ENCODE results near the gene OSGIN1.

Gene OSGIN1

DNA sequence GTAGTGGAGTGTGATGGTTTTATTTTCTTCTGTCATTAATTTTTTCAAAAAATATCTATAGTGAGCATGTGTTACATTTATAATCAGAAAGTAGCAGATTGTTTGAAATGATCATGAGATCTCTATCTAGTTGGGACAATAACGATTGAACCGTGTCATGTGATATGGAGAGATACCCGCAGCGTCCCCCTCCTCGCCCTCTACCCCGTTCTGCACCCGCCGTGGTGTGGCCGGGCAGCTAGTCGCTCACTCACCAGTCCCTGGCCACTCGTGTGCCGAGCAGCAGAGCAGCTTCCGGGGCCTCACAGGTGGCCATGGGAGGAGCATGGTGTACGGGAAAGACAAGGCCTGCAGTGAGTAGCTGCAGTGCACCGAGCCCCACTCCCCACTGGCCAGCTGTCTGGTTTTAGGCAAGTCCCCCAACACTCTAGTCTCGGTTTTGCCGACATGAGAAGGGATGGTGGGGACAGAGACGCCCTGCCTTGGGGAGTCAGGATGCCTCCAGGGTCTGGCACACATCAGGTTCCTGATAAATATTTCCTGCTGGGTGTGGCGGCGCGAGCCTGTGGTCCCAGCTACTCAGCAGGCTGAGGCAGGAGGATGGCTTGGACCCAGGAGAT lies 38.8 kb upstream of the OSGIN1 start:
- Histone ChIP-seq H3K9me3 (ENCODE audit: control insufficient read depth, low read length) (no peaks in the 10 kb centered on the region), H3K4me1 (ENCODE audit: control insufficient read depth, insufficient read depth, low read length, poor library complexity, severe bottlenecking) (no peaks in the 10 kb centered on the region), H3K27ac (ENCODE audit: low read depth, low read length, severe bottlenecking) (no peak overlapping the region), H3K4me3 (ENCODE audit: extremely low read depth, insufficient read depth, low read length, poor library complexity, severe bottlenecking) (no peak overlapping the region), H3K36me3 (ENCODE audit: control insufficient read depth, insufficient read depth, low read length) (peaks cover 41% of the 10 kb centered on the region)
- WGBS, 2 experiments (ENCODE audit: insufficient coverage in 2 of 2), result 95 to 96% methylated on average over 18 to 21 of the region's 21 CpGs

DNA sequence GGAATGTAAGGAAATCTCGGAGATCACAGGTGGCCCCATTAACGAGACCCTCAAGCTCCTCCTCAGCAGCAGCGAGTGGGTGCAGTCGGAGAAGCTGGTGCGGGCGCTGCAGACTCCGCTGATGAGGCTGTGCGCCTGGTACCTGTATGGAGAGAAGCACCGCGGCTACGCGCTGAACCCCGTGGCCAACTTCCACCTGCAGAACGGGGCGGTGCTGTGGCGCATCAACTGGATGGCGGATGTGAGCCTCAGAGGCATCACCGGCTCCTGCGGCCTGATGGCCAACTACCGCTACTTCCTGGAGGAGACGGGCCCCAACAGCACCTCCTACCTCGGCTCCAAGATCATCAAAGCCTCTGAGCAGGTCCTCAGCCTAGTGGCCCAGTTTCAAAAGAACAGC lies 38.0 kb upstream of the OSGIN1 start:
- 96 to 97% methylated on average over 22 of the region's 22 CpGs for WGBS, 2 experiments (ENCODE audit: insufficient coverage in 2 of 2)
- no peaks in the 10 kb centered on the region for H3K9me3 ChIP-seq (ENCODE audit: control insufficient read depth, low read length)
- peaks cover 42% of the 10 kb centered on the region for H3K36me3 ChIP-seq (ENCODE audit: control insufficient read depth, insufficient read depth, low read length)
- no peaks in the 10 kb centered on the region for H3K4me1 ChIP-seq (ENCODE audit: control insufficient read depth, insufficient read depth, low read length, poor library complexity, severe bottlenecking)
- no peak overlapping the region for H3K4me3 ChIP-seq (ENCODE audit: extremely low read depth, insufficient read depth, low read length, poor library complexity, severe bottlenecking)
- no peak overlapping the region for H3K27ac ChIP-seq (ENCODE audit: low read depth, low read length, severe bottlenecking)

DNA sequence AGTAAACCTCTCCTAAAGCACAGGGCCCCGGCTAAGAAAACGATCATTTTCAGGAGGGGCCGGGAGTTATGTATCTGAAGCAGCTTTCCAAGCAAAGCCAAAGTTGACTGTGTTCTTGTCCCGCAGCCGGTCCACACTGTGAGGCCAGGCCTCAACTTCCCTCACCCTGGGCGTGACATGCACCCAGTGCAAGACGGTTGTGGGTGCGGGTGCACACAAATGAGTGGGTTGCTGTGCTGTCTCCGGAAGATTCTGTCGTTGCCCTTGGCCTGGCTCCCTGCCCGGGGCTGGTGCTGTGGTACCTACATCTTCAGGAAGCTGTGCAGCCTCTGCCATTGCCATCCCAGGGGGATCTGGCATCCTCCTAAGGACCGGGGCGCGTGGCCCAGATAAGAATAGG lies 37.5 kb upstream of the OSGIN1 start:
- H3K9me3 ChIP-seq (ENCODE audit: control insufficient read depth, low read length), result no peaks in the 10 kb centered on the region
- 97 to 98% methylated on average over 13 to 14 of the region's 14 CpGs for WGBS, 2 experiments (ENCODE audit: insufficient coverage in 2 of 2)
- no peak overlapping the region for H3K4me3 ChIP-seq (ENCODE audit: extremely low read depth, insufficient read depth, low read length, poor library complexity, severe bottlenecking)
- no peaks in the 10 kb centered on the region for H3K4me1 ChIP-seq (ENCODE audit: control insufficient read depth, insufficient read depth, low read length, poor library complexity, severe bottlenecking)
- no peak overlapping the region for H3K27ac ChIP-seq (ENCODE audit: low read depth, low read length, severe bottlenecking)
- H3K36me3 ChIP-seq (ENCODE audit: control insufficient read depth, insufficient read depth, low read length), result peaks cover 42% of the 10 kb centered on the region

DNA sequence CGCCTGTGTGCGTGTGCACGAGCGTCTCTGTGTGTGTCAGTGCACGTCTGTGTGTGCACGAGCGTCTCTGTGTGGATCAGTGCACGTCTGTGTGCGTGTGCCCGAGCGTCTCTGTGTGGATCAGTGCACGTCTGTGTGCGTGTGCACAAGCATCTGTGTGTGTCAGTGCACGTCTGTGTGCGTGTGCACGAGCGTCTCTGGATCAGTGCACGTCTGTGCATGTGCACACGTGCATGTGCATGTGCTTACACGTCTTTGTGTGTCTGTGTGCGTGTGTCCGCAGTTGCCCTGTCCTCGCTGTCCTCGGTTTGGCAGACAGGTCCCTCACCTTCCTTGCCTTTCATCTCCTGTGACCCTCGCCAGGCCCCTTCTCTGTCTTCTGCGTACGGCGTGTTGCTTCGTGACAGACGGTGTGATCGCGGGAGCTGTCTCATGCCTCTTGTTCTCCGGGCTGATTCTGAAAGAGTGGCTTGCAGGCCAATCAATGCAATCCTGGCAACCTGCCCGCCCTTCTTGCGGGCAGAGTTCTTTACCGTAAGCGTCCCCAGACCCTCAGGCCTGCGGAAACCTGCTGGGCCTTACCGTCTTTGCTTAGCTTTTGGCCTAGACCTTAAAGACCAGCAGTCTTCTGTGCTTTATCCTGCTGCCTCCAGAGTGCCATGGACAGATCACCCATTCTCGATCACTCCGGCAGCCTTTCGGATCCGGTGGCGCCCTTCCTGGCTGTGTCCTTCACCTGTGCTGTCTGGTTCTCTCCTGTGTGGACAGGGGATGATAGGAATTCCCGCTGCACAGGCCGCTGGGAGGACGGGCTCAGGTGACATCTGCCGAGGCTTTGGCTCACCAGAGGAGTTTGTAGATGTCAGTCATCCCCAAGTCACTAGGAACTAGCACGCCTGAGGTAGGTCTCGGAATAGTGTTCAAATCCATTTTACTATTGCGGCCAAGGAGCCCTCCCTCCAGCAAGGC lies 35.6 kb upstream of the OSGIN1 start:
- H3K4me3 ChIP-seq (ENCODE audit: extremely low read depth, insufficient read depth, low read length, poor library complexity, severe bottlenecking), result no peak overlapping the region
- H3K4me1 ChIP-seq (ENCODE audit: control insufficient read depth, insufficient read depth, low read length, poor library complexity, severe bottlenecking), result no peaks in the 10 kb centered on the region
- H3K36me3 ChIP-seq (ENCODE audit: control insufficient read depth, insufficient read depth, low read length), result peaks cover 36% of the 10 kb centered on the region
- no peak overlapping the region for H3K27ac ChIP-seq (ENCODE audit: low read depth, low read length, severe bottlenecking)
- 93 to 97% methylated on average over 51 of the region's 51 CpGs for WGBS, 2 experiments (ENCODE audit: insufficient coverage in 2 of 2)
- no peaks in the 10 kb centered on the region for H3K9me3 ChIP-seq (ENCODE audit: control insufficient read depth, low read length)

DNA sequence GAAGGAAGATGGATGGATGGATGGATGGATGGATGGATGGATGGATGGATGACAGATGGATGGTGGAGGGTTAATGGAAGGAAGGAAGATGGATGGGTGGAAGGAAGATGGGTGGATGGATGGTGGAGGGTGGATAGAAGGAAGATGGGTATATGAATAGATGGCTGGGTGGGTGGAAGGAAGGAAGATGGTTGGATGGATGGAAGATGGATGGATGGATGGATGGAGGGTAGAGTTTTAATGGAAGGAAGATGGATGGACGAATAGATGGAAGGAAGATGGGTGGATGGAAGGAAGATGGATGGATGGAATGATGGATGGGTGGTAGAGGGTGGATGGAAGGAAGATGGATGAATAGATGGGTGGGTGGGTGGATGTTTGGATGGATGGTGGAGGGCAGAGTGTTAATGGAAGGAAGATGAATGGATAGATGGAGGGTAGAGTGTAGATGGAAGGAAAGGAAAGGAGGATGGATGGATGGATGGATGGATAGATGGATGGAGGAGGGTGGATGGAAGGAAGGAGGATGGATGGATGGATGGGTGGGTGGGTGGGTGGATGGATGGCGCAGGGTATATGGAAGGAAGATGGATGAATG lies 32.0 kb upstream of the OSGIN1 start:
- WGBS, 2 experiments (ENCODE audit: insufficient coverage in 2 of 2), result 96 to 100% methylated on average over 1 to 2 of the region's 2 CpGs
- no peaks in the 10 kb centered on the region for H3K9me3 ChIP-seq (ENCODE audit: control insufficient read depth, low read length)

DNA sequence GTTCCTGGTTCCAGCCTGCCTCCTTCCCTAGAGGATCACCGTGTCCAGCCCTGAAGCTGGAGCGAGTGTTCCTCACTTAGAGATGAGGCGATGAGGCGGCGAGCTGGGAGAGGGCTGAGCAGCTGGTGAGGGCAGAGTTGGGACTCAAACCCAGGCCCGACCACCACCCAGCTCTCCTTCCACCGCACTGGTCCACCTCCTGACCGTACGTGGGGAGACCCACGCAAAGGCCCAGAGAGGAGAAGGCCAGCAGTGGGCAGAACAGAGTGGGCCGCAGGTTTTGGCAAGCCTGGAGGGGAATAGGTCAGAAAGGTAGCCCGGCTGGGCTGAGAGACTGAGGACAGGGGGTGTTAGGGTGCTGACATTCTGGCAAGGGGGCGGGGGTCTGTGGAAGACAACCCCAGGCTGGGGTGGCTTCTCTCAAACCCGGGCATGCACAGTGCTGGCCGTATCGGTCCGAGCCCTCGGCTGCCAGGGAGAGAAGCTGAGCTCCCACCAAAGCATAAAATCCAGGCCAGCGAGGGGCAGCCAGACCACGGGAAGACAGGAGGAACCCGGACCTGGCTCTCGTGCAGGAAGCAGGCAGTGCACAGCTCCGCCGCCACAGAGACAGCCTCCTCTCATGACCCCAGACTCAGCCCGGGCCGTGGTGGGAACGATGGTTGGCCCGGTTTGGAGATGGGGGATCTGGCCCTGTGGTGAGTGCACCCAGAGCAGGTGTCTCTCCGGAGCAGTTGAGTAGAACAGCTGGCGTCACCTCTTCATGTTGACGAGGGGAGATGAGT lies 29.3 kb upstream of the OSGIN1 start:
- WGBS, 2 experiments (ENCODE audit: insufficient coverage in 2 of 2), result 92 to 94% methylated on average over 25 to 26 of the region's 31 CpGs

More for the DNA sequence above, 32.0 kb upstream of the OSGIN1 start:
- Histone ChIP-seq H3K36me3 (ENCODE audit: control insufficient read depth, insufficient read depth, low read length) (peaks cover 19% of the 10 kb centered on the region), H3K4me3 (ENCODE audit: extremely low read depth, insufficient read depth, low read length, poor library complexity, severe bottlenecking) (no peak overlapping the region), H3K4me1 (ENCODE audit: control insufficient read depth, insufficient read depth, low read length, poor library complexity, severe bottlenecking) (no peaks in the 10 kb centered on the region), H3K27ac (ENCODE audit: low read depth, low read length, severe bottlenecking) (no peak overlapping the region)

DNA sequence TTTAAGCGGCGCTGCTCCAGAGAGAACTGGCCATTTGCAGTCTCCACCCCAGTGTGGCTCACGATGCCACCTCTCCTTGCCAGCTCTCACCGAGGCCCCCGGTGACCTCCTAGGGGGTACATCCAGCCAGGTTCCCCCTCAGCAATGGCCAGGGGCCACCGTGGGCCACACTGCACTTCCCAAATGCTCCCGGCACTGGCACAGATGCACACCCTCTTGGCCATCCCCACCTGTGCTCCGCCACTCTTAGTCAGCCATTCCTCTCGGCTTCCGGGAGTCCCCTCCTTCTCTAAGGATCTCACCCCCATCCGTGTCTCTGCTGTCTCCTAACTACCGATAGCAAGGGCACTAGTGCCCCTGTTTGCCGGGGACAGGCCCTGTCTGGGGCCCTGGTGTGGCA lies 28.4 kb upstream of the OSGIN1 start:
- H3K36me3 ChIP-seq (ENCODE audit: control insufficient read depth, insufficient read depth, low read length), result no peaks in the 10 kb centered on the region
- peaks cover 7% of the 10 kb centered on the region for H3K4me1 ChIP-seq (ENCODE audit: control insufficient read depth, insufficient read depth, low read length, poor library complexity, severe bottlenecking)
- H3K4me3 ChIP-seq (ENCODE audit: extremely low read depth, insufficient read depth, low read length, poor library complexity, severe bottlenecking), result no peak overlapping the region
- H3K27ac ChIP-seq (ENCODE audit: low read depth, low read length, severe bottlenecking), result no peak overlapping the region
- WGBS, 2 experiments (ENCODE audit: insufficient coverage in 2 of 2), result 91% methylated on average over 10 to 12 of the region's 13 CpGs
- no peaks in the 10 kb centered on the region for H3K9me3 ChIP-seq (ENCODE audit: control insufficient read depth, low read length)

More for the DNA sequence above, 29.3 kb upstream of the OSGIN1 start:
- Histone ChIP-seq H3K4me3 (ENCODE audit: extremely low read depth, insufficient read depth, low read length, poor library complexity, severe bottlenecking) (no peak overlapping the region), H3K9me3 (ENCODE audit: control insufficient read depth, low read length) (no peaks in the 10 kb centered on the region), H3K4me1 (ENCODE audit: control insufficient read depth, insufficient read depth, low read length, poor library complexity, severe bottlenecking) (peaks cover 7% of the 10 kb centered on the region), H3K36me3 (ENCODE audit: control insufficient read depth, insufficient read depth, low read length) (peaks cover 8% of the 10 kb centered on the region), H3K27ac (ENCODE audit: low read depth, low read length, severe bottlenecking) (no peak overlapping the region)

DNA sequence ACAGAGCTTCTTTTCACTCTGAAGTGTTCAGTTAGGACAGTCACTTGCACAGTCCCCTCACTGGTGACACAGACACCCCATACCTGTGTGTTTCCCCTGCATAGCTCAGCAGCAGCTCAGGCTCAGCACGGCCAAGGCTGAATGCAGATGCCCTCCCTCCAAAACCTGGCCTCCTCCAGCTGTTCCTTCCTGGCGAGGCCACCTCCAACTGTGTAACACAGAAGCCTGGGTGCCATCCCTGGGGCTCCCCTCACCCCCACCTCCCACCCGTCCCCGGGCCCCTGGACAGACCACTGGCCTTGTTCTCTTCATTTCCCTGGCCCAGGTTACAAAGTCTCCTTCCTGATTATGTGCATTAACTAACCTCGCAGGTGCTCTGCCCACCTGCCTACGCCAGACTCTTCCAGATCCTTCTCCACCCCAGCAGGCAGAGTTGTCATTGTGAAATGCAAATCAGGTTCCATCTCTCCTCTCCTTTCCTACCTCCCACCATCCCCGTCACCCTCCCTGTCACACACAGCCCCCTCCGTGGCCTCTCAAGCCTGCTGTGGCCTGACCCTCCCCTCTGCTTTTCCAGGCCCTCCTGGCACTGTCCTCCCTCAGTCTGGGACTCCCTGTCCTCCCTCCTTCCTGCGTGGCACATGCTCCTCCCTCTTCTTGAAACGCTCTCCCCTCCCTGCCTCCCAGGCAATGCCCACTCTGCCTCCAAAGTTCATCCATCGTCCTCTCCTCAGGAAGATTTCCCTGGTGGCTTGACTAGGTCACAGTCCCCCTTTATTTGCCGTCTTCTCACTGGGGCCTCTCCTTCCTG lies 27.7 kb upstream of the OSGIN1 start:
- H3K36me3 ChIP-seq (ENCODE audit: control insufficient read depth, insufficient read depth, low read length), result no peaks in the 10 kb centered on the region
- no peaks in the 10 kb centered on the region for H3K9me3 ChIP-seq (ENCODE audit: control insufficient read depth, low read length)
- peaks cover 7% of the 10 kb centered on the region for H3K4me1 ChIP-seq (ENCODE audit: control insufficient read depth, insufficient read depth, low read length, poor library complexity, severe bottlenecking)
- H3K27ac ChIP-seq (ENCODE audit: low read depth, low read length, severe bottlenecking), result no peak overlapping the region
- WGBS, 2 experiments (ENCODE audit: insufficient coverage in 2 of 2), result 79 to 85% methylated on average over 12 of the region's 12 CpGs
- no peak overlapping the region for H3K4me3 ChIP-seq (ENCODE audit: extremely low read depth, insufficient read depth, low read length, poor library complexity, severe bottlenecking)

DNA sequence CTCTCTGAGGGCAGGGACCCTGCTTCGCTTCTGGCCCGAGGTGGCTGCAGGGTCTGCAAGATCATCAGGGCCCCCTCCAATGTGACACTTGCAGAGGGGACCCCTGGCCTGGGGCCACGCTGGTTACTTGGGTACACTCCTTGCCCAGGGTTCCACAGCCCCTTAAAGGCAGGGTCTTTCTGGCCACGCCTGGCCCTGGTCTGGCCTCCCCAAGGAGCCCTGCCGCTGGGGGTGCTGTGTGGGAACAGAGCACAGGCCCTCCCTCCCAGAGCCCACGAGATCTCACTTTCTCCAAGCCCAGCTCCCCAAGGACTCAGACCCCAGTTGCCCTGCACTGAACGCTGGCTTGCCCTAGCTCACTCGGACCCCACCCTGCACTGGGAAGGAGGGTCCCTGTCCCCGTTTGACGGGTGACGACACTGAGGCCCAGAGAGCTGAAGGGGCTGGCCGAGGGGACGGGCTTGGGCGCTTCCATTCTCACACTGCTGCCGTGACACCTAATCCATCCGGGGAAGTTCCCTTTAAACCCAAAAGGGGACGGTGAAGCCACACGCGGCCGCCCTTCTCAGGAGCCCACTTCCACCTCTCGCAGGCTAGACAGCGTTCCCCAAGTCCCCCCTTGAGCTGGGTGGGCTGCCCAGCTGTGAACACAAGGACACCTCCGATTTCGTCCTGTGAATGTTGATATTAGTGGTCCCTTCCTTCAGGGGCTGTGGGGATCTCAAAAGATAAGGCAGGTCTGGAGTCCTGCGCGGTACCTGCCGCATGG lies 26.9 kb upstream of the OSGIN1 start:
- no peak overlapping the region for H3K27ac ChIP-seq (ENCODE audit: low read depth, low read length, severe bottlenecking)
- 68 to 70% methylated on average over 24 to 25 of the region's 27 CpGs for WGBS, 2 experiments (ENCODE audit: insufficient coverage in 2 of 2)
- H3K36me3 ChIP-seq (ENCODE audit: control insufficient read depth, insufficient read depth, low read length), result no peaks in the 10 kb centered on the region
- peaks cover 7% of the 10 kb centered on the region for H3K4me1 ChIP-seq (ENCODE audit: control insufficient read depth, insufficient read depth, low read length, poor library complexity, severe bottlenecking)
- H3K9me3 ChIP-seq (ENCODE audit: control insufficient read depth, low read length), result no peaks in the 10 kb centered on the region
- no peak overlapping the region for H3K4me3 ChIP-seq (ENCODE audit: extremely low read depth, insufficient read depth, low read length, poor library complexity, severe bottlenecking)
